Activated CD4-positive, alpha-beta T cell treated with anti-CD3 and anti-CD28 coated beads for 36 hours (primary cell): Measurements from ENCODE around the gene NR2F1-AS1. TPM values are rescaled to one million over a fixed set of nuclear protein-coding genes. Genes with fewer than 3 reads are reported as not detected.

Source experiments
- ATAC-seq: fragments of 200-7000 bp; cut with Tn5 transposase; one replicate; pipeline ENCODE4 v1.10.0; 2021; ENCODE audit warnings: mild to moderate bottlenecking, moderate library complexity
- CTCF ChIA-PET: fragments of 350-600 bp; sonication (Branson Sonifier 250); formaldehyde crosslinking; loops from one replicate; lab custom pipeline; 2021; ENCODE audit warnings: antibody characterized with exemption; lab: Charles Lee
- POLR2A ChIA-PET: fragments of 350-600 bp; sonication (Branson Sonifier 250); formaldehyde crosslinking; loops from one replicate; lab custom pipeline; 2021; ENCODE audit warnings: antibody characterized with exemption, inconsistent platforms; lab: Charles Lee
- DNase-seq: peaks from one replicate; pipeline ENCODE4 v3.0.0-alpha.2; 2020
- H3K27ac Mint-ChIP-seq: one replicate; pipeline ENCODE4 v1.8.0; 2021; ENCODE audit warnings: mixed read lengths
- H3K27me3 Mint-ChIP-seq: one replicate; pipeline ENCODE4 v1.8.0; 2021; ENCODE audit warnings: mixed read lengths
- H3K36me3 Mint-ChIP-seq: one replicate; pipeline ENCODE4 v1.8.0; 2021; ENCODE audit warnings: low read depth, mixed read lengths
- H3K4me1 Mint-ChIP-seq: one replicate; pipeline ENCODE4 v1.8.0; 2021; ENCODE audit warnings: mixed read lengths
- H3K4me3 Mint-ChIP-seq: one replicate; pipeline ENCODE4 v1.8.0; 2021; ENCODE audit warnings: mild to moderate bottlenecking, moderate library complexity, mixed read lengths
- H3K9me3 Mint-ChIP-seq: one replicate; pipeline ENCODE4 v1.8.0; 2021; ENCODE audit warnings: low read depth, mixed read lengths
- intact Hi-C, 2 experiments: fragments of 100-400 bp; cut with DNase I in 1 of 2; cut with micrococcal nuclease in 1 of 2; formaldehyde crosslinking; loops; one replicate each; pipeline versions ENCODE4 v1.14.2 to v1.15.1; 2022 to 2024; cut with DNase I, micrococcal nuclease
- total RNA-seq, 2 experiments: library from RNA; stranded (reverse); gene quantifications; one replicate each; pipeline ENCODE4 v1.2.3, GENCODE V29; 2021

Gene NR2F1-AS1
- total RNA-seq, 2 experiments from 2014 or later: not detected

DNA sequence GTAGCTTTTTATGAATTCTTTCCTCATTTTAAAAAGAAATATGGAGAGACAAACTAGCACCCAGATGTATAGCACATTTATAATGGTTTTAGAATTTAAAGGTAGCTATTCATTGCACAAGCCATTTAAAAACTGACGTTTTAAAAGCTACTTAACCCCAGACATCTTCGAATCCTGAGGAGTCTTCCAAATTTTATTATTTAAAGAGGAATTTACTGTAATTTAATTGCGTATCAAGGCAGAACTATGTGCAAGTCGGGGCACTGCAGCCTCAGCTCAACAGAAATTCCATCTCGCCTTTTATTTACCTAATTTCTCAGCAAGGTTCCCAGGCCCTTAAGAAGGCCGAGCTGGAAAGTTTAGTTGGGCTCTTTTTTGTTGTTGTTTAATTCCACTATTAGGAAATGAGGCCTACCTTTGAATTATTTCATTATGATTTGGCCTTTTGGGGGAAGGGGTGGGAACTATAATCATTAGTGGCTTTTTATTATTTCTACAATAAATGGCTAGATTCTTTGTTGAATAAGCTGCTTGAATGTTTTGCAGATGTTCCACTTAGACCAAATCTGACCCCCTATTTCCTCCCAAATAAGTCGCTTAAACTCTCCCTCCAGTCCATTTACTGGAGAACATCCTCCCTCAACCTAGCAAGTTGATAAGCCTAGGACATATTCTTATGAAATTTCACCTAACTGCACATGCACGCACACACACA is 22.2 kb upstream of the NR2F1-AS1 start:
- Mint-ChIP-seq H3K36me3 (peaks cover 2% of the 10 kb centered on the region), H3K27ac (no peak overlapping the region), H3K27me3 (peaks cover 56% of the 10 kb centered on the region), H3K9me3 (no peaks in the 10 kb centered on the region), H3K4me1 (peaks cover 16% of the 10 kb centered on the region), H3K4me3 (no peak overlapping the region)
- DNase-seq: no peak
- CTCF ChIA-PET: interaction anchor here (0.7 to 1.1 kb wide), 5 partner anchors 9 to 178 kb away, joined by 3 to 7 read pairs (median 3); no protein-coding TSS in a partner anchor
- POLR2A ChIA-PET: interaction anchor here (0.9 kb wide), 1 partner anchor 17 kb away, joined by 3 read pairs; no protein-coding TSS in a partner anchor
- intact Hi-C loops: loop anchor here in 1 of 2 experiments (2.0 to 10.0 kb wide), 2 partner anchors 16 to 1252 kb away; no protein-coding TSS in a partner anchor
- ATAC-seq: no peak

DNA sequence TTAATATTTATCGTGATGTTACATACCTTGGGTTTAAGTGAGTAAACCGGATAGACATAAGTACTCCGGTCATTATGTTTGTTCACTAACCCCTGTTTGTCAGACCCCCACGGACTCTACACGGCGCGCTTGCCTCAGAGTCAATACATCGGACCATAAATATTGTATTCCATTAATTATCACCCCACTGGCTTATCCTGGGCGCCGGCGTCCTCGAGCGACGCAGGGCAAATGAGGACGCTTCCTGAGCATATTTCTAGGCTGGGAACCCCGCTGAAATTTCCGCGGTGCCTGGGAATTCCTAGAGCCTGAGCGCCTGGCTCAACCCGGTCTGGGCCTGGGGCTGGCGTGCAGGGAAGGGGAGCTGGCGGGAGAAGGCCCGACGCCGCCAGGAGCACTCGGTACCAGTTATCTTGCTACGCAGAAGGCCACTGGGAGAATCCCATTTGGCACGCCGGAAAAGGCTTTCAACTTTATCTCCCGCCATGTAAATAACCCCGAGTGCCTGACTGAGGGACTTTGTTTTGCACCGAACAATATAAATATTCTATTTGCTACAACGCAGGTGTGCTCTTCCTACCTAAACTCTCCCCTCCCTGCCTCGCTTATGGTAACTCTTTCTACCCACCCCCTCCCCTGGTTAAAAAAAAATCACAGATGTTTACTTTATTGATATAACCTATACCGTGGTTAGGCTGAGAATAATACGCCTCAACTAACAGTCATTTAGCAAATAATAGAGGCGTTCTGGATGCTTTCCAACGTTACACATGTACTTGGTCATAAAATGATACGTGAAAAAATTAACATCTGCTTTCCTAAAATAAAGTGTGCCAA is 21.4 kb upstream of the NR2F1-AS1 start:
- ATAC-seq: no peak
- peaks cover 53% of the 10 kb centered on the region for H3K27me3 Mint-ChIP-seq
- no peaks in the 10 kb centered on the region for H3K9me3 Mint-ChIP-seq
- no peak overlapping the region for H3K27ac Mint-ChIP-seq
- H3K36me3 Mint-ChIP-seq: peaks cover 2% of the 10 kb centered on the region
- no peak overlapping the region for H3K4me3 Mint-ChIP-seq
- CTCF ChIA-PET: interaction anchor here (0.7 to 1.1 kb wide), 5 partner anchors 10 to 178 kb away, joined by 3 to 7 read pairs (median 3); no protein-coding TSS in a partner anchor
- DNase-seq: no peak
- H3K4me1 Mint-ChIP-seq: peaks cover 8% of the 10 kb centered on the region
- intact Hi-C loops: loop anchor here in 1 of 2 experiments (1.0 to 10.0 kb wide), 3 partner anchors 16 to 1252 kb away; no protein-coding TSS in a partner anchor
- POLR2A ChIA-PET: interaction anchor here (0.9 kb wide), 1 partner anchor 16 kb away, joined by 3 read pairs; no protein-coding TSS in a partner anchor

DNA sequence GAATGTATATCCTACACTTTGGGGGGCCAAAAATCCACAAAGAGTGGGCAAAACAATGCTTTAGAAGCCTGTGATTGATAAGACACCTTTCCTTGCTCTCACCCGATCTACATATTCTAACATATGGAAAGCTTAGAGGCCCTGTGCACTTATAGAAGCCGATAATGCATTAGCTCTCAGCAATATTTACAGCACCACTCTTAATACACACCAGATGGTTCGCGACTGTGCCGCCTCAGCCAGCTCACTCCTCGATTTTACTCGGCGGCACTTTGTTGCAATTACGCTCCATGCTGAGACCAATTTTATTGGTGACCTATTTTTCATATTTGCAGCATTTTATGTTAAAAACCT is 20.8 kb upstream of the NR2F1-AS1 start:
- POLR2A ChIA-PET: no interaction called here
- CTCF ChIA-PET: interaction anchor here (0.9 kb wide), 1 partner anchor 19 kb away, joined by 4 read pairs; the partner anchor contains the start of gene NR2F1
- intact Hi-C loops: loop anchor here in 1 of 2 experiments (1.0 to 10.0 kb wide), 3 partner anchors 15 to 1253 kb away; no protein-coding TSS in a partner anchor
- no peak for DNase-seq
- no peaks in the 10 kb centered on the region for H3K9me3 Mint-ChIP-seq
- peaks cover 6% of the 10 kb centered on the region for H3K4me1 Mint-ChIP-seq
- peaks cover 50% of the 10 kb centered on the region for H3K27me3 Mint-ChIP-seq
- no peak overlapping the region for H3K27ac Mint-ChIP-seq
- H3K36me3 Mint-ChIP-seq: peaks cover 2% of the 10 kb centered on the region
- H3K4me3 Mint-ChIP-seq: no peak overlapping the region
- ATAC-seq: no peak

DNA sequence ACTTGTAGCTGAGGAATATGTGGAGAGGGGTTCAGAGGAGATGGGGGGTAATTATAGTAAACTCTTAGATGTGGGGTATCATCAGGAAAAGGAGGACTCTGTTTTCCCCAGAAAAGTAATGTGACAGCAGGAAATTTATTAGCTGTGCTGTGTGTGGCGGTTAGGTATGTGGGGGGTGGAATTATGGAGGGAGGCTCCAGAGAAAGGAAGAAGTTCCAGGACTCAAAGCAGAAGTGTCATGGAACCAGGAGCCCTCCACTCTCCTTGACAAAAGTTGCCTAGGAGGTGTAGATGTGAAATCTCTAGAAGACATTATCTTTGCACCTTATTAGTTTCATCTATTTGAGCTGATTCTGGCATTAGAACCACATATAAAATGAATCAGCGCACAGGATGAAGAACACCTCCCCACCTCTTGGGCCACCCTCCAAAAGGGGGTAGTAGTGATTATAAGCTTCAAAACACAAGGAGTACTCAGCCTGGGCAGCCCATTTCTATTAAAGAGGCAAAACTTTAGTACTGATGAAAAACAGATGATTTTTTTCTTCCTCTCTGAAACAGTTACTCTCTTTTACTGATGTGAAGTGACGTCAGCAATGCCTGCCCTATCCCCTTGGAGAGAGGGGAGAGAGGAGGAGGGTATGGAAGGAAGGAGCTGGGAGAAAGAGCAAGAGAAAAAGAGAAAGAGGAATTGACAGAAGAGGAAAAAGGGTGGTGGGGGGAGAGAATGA is 20.2 kb upstream of the NR2F1-AS1 start:
- Mint-ChIP-seq H3K27ac (no peak overlapping the region), H3K9me3 (no peaks in the 10 kb centered on the region), H3K36me3 (peaks cover 2% of the 10 kb centered on the region), H3K4me1 (peaks cover 8% of the 10 kb centered on the region), H3K4me3 (no peak overlapping the region), H3K27me3 (peaks cover 48% of the 10 kb centered on the region)
- ChIA-PET CTCF (interaction anchor here (0.9 to 1.5 kb wide), 2 partner anchors 14 to 18 kb away, joined by 4 to 7 read pairs; partner anchors contain the start of gene NR2F1), POLR2A (no interaction called here)
- intact Hi-C loops: loop anchor here in 1 of 2 experiments (10.0 kb wide), 1 partner anchor 1254 kb away; no protein-coding TSS in a partner anchor
- ATAC-seq (no peak), DNase-seq (no peak)

DNA sequence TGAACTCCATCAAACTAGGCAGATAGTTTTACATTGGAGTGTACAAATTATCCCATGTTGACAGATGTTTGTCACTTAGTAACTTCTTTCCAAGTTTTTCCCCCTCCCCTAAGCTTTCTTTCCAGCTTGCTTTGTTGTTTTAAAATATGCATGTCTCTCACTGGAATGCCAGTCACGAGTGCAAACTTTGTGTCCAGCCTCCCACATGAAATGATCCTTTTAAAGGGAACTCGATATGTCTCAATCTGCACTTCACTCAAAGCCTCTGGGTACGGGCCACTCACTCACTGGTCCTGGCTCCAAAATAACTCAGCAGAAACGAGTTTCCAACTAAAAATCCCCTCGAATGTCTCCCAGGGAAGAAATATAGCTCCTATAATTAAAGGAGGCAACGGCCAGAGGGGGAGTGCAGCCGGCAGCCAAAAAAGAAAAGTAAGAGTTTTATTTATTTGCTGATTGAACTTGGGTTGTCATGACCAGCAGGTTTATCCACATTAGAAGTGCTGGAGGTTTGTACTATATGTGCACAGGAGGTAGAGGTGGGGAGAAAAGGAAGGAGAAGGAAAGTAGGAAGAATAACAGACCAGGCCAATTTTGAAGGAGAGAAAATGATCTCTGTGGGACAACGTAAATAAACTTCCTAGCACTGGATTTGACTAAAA is 19.5 kb upstream of the NR2F1-AS1 start:
- ChIA-PET POLR2A (no interaction called here), CTCF (interaction anchor here (0.9 to 1.5 kb wide), 3 partner anchors 12 to 18 kb away, joined by 4 to 7 read pairs (median 4); partner anchors contain the start of gene NR2F1)
- intact Hi-C loops: loop anchor here in 1 of 2 experiments (10.0 kb wide), 1 partner anchor 1254 kb away; no protein-coding TSS in a partner anchor
- no peak overlapping the region for H3K27ac Mint-ChIP-seq
- DNase-seq (no peak), ATAC-seq (no peak)
- peaks cover 15% of the 10 kb centered on the region for H3K4me1 Mint-ChIP-seq
- H3K27me3 Mint-ChIP-seq: peaks cover 49% of the 10 kb centered on the region
- peaks cover 4% of the 10 kb centered on the region for H3K36me3 Mint-ChIP-seq
- no peaks in the 10 kb centered on the region for H3K9me3 Mint-ChIP-seq
- no peak overlapping the region for H3K4me3 Mint-ChIP-seq

DNA sequence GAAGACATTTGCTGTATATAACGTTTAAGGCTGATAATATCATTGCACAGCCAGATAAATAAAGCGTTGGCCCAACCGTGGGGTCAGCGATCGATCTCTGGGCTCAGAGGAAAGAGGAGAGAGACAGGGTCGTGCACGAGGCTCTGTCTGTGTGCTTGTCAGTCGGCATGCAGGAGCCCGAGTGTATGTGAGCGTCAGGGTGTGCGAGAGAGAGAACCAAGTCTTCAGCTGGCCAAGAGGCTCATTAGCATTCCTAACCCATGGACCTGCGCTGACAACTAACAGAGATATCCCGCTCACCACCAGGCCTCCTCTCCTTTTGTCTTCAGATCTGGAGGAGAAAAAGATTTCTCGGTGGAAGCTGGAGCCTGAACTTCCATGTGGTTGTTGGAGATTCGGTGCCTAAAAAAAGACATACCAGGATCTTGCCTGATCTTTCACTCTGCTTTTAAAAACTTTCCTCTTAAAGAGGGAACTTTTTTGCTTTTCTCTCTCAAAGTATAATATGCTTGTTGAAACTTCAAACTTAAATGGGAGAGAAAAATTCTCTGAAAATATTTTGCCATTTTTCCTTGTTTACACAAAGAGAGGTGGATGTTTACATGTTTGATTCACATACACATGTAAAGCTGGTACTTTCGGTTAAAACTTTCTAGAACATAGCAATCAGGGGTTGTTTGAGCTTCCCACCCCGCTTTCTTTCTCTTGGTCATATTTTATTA is 18.5 kb upstream of the NR2F1-AS1 start:
- no peaks in the 10 kb centered on the region for H3K9me3 Mint-ChIP-seq
- H3K4me1 Mint-ChIP-seq: peaks cover 15% of the 10 kb centered on the region
- no peak for DNase-seq
- intact Hi-C loops: loop anchor here in 1 of 2 experiments (10.0 kb wide), 1 partner anchor 1255 kb away; no protein-coding TSS in a partner anchor
- CTCF ChIA-PET: interaction anchor here (1.0 to 1.5 kb wide), 3 partner anchors 11 to 16 kb away, joined by 3 to 7 read pairs (median 4); partner anchors contain the start of gene NR2F1
- H3K27ac Mint-ChIP-seq: no peak overlapping the region
- ATAC-seq: no peak
- POLR2A ChIA-PET: interaction anchor here (0.7 kb wide), 1 partner anchor 362 kb away, joined by 3 read pairs; no protein-coding TSS in a partner anchor
- peaks cover 4% of the 10 kb centered on the region for H3K36me3 Mint-ChIP-seq
- no peak overlapping the region for H3K4me3 Mint-ChIP-seq
- H3K27me3 Mint-ChIP-seq: peaks cover 49% of the 10 kb centered on the region

DNA sequence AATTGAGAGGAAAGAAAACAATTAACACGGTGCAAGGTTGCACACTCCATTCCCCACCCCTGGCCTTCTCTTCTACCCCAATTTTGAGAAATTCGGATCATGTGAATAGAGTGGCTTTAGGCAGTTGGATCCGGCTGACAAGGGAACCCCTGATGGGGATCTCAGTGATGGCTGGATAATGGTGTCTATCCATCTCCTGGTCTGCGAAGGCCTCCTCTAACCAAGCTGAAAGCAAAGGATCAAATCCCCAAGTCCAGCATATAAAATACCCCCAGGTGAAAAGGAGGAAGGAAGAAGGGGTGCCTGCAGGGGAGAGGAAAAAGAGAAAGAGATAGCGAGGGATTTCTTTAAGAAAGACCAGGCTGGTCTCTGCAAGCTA is 18.0 kb upstream of the NR2F1-AS1 start:
- H3K27me3 Mint-ChIP-seq: peaks cover 51% of the 10 kb centered on the region
- H3K4me1 Mint-ChIP-seq: peaks cover 15% of the 10 kb centered on the region
- ChIA-PET CTCF (interaction anchor here (1.0 kb wide), 1 partner anchor 16 kb away, joined by 3 read pairs; the partner anchor contains the start of gene NR2F1), POLR2A (no interaction called here)
- DNase-seq (no peak), ATAC-seq (no peak)
- intact Hi-C loops: no loop called here
- H3K27ac Mint-ChIP-seq: no peak overlapping the region
- H3K9me3 Mint-ChIP-seq: no peaks in the 10 kb centered on the region
- peaks cover 4% of the 10 kb centered on the region for H3K36me3 Mint-ChIP-seq
- H3K4me3 Mint-ChIP-seq: no peak overlapping the region

DNA sequence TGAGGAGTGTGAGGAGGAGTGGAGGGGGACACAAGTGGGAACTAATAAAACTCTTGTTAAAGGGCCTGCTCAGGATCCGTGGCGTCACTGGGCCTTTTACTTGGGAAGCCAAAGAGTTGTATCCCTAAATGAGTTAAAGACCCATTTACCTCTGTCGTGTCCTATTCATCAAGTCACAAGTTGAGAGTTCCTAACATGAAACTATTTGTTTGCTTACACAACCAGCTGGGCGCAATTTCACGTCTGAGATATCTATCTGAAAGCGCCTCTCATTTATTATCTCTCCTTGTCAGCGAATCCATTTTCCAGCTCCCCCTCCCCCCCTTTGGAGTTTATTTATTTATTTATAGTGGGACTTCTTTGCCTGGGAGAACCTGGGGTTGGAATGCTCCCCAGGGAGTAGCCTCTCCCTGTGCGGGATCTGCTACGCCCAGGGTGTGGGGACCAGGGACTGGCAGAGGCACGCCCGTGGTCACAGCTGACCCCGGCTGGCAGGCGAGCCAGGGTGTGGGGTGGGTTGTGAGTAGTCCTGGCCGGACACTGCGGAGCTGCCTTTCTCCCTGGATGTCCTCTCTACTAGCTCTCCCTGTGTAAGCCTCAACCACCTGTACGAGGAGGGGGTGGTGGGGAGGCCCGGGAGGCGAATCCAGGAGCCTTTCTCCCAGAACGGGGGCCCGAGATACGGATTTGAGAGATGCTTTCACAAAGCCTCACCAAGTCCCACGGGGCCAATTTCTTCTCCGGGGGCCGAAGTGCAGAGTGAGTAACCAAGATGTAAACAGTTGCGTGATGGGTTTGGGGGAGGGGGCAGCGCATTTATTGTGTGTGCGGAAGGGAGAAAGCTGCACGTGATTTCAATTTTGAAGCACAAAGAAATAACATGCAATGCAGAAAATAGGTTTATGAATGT is 17.3 kb upstream of the NR2F1-AS1 start:
- intact Hi-C loops: no loop called here
- Mint-ChIP-seq H3K9me3 (no peaks in the 10 kb centered on the region), H3K27ac (no peak overlapping the region), H3K36me3 (peaks cover 2% of the 10 kb centered on the region), H3K27me3 (peaks cover 53% of the 10 kb centered on the region), H3K4me3 (no peak overlapping the region), H3K4me1 (peaks cover 13% of the 10 kb centered on the region)
- CTCF ChIA-PET: interaction anchor here (1.0 to 1.2 kb wide), 5 partner anchors 8 to 24 kb away, joined by 3 to 4 read pairs (median 3); partner anchors contain the start of gene NR2F1
- no peak for ATAC-seq
- DNase-seq: no peak
- POLR2A ChIA-PET: no interaction called here
